ENCODE results near the gene SRBD1.
"Not testable (repeated sequence)": the region's sequence is repeated elsewhere in the genome, so short reads cannot be mapped to it uniquely, and the experiment has no call there.

Gene SRBD1

GRCh38 chr2:45433363-45433762, 177.7 kb downstream of the SRBD1 start:
- DNase-seq (ENCODE audit: extremely low read depth, low read depth), result no peak
- TF ChIP-seq, protein P1, sequence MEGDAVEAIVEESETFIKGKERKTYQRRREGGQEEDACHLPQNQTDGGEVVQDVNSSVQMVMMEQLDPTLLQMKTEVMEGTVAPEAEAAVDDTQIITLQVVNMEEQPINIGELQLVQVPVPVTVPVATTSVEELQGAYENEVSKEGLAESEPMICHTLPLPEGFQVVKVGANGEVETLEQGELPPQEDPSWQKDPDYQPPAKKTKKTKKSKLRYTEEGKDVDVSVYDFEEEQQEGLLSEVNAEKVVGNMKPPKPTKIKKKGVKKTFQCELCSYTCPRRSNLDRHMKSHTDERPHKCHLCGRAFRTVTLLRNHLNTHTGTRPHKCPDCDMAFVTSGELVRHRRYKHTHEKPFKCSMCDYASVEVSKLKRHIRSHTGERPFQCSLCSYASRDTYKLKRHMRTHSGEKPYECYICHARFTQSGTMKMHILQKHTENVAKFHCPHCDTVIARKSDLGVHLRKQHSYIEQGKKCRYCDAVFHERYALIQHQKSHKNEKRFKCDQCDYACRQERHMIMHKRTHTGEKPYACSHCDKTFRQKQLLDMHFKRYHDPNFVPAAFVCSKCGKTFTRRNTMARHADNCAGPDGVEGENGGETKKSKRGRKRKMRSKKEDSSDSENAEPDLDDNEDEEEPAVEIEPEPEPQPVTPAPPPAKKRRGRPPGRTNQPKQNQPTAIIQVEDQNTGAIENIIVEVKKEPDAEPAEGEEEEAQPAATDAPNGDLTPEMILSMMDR (IDR thresholded peaks at IDR 0.05; ENCODE audit: low read depth, low read length, missing control alignments), result no peak
- no peak overlapping the region for H3K4me3 ChIP-seq (replicated peaks; ENCODE audit: low read depth, low read length)

- TF ChIP-seq, protein P1 (IDR thresholded peaks at IDR 0.05; ENCODE audit: low read depth, low read length, missing control alignments), result no peak
- no peak for DNase-seq (ENCODE audit: extremely low read depth, low read depth)
- no peak overlapping the region for H3K4me3 ChIP-seq (replicated peaks; ENCODE audit: low read depth, low read length)
Observed at GRCh38 chr2:45432406-45432805, 178.7 kb downstream of the SRBD1 start.

GRCh38 chr2:45426025-45426424, 185.0 kb downstream of the SRBD1 start:
- DNase-seq (ENCODE audit: extremely low read depth, low read depth); H3K4me3 ChIP-seq (replicated peaks; ENCODE audit: low read depth, low read length): not testable (repeated sequence)

DNA sequence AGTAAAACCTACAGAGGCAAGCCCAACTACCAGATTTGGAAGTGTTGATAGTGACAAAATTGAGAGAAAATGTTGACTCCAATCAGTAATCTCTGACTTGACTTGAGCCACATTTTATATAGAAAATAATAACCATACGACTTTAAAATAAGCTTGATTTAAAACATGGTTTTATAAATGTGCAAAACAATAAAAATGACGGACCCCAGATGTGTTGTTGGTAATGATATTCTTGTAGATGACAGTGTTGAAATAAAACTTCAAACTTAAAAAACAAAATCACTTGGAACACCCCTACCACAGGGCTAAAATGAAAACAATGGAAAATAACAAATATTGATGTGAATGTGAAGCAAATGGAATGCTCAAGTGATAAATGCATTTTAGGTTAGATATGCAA, 188.1 kb downstream of the SRBD1 start:
- TF ChIP-seq, protein P1 (IDR thresholded peaks at IDR 0.05; ENCODE audit: low read depth, low read length, missing control alignments), result no peak
- no peak for DNase-seq (ENCODE audit: extremely low read depth, low read depth)
- H3K4me3 ChIP-seq (replicated peaks; ENCODE audit: low read depth, low read length), result no peak overlapping the region

- TF ChIP-seq, protein P1 (IDR thresholded peaks at IDR 0.05; ENCODE audit: low read depth, low read length, missing control alignments), result no peak
- DNase-seq (ENCODE audit: extremely low read depth, low read depth), result no peak
Observed at GRCh38 chr2:45418532-45418931, 192.5 kb downstream of the SRBD1 start.

GRCh38 chr2:45415534-45416123, 195.4 kb downstream of the SRBD1 start:
- DNase-seq (ENCODE audit: extremely low read depth, low read depth), result no peak
- TF ChIP-seq, protein P1 (IDR thresholded peaks at IDR 0.05; ENCODE audit: low read depth, low read length, missing control alignments), result no peak
- no peak overlapping the region for H3K4me3 ChIP-seq (replicated peaks; ENCODE audit: low read depth, low read length)

More at GRCh38 chr2:45418532-45418931, 192.5 kb downstream of the SRBD1 start:
- H3K4me3 ChIP-seq (replicated peaks; ENCODE audit: low read depth, low read length), result no peak overlapping the region

GRCh38 chr2:45412754-45413379, 198.2 kb downstream of the SRBD1 start:
- DNase-seq (ENCODE audit: extremely low read depth, low read depth), result no peak
- H3K4me3 ChIP-seq (replicated peaks; ENCODE audit: low read depth, low read length), result no peak overlapping the region
- TF ChIP-seq, protein P1 (IDR thresholded peaks at IDR 0.05; ENCODE audit: low read depth, low read length, missing control alignments), result no peak

Measured in HFF-Myc (cell line).